CD4-positive, alpha-beta T cell treated with Interleukin-15 for 1 hour (primary cell): Measurements from ENCODE around the gene ZSCAN30.

Experiments
- DNase-seq: peaks from one replicate; pipeline ENCODE4 v3.0.0-alpha.2; 2020

The ZSCAN30 gene

GRCh38 chr18:35278969-35279368 is 11.1 kb downstream of the ZSCAN30 start:
- no peak for DNase-seq

DNA sequence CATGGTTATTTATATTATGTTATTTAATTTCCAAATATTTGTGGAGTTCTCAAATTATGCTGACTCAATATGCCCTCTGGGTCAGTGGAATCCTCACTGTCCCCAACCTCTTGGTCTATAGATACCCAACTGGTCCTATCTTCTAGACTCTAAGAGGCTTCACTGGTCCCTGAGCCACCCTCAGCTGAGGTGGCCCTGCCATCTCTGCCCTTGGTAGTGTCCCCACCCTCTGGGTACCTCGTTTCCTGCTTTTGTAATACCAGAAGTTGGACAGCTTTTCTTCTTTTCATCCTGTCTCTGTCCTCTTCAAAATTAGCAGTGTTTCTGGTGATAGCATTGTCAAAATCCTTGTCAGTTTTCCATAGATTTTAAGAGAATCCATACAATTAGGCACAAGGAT is 11.9 kb downstream of the ZSCAN30 start:
- no peak for DNase-seq

DNA sequence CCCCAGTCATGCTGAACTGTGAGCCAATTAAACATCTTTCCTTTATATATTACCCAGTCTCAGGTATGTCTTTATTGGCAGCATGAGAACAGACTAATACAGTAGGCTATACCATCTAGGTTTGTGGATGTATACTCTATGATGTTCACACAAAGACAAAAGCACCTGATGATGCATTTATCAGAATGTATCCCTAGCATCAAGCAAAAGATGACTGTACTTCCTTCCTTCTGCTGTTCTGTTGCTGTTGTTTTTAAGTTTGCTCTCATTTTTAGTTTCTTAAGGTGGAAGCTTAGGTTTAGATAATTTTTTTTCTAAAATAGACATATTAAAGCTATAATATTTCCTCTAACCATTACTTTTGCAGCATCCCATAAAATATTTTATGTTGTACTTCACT is 12.4 kb downstream of the ZSCAN30 start:
- no peak for DNase-seq

- no peak for DNase-seq
Measured at GRCh38 chr18:35276267-35276666, 13.8 kb downstream of the ZSCAN30 start.

- no peak for DNase-seq
Measured at GRCh38 chr18:35271656-35272055, 18.4 kb downstream of the ZSCAN30 start.

DNA sequence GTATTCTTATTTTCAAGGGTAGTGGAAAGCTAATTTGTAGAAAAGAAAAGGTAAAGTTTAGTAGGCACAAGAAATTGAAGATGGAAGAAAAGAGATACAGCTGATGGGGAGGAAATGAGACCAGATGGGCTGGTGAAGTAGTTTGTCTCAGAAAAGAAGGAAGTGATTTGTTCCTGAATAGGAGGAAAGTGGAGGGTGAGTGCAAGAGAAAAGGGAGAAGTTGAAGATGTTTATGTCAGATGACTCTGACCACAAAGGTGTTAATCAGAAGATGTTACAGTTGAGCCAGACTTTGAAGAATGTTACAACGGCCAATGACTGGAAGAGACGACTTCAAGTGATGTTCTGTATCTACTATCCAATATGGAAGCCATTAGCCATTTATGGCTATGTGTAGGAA is 21.2 kb downstream of the ZSCAN30 start:
- no peak for DNase-seq

GRCh38 chr18:35267809-35268208 is 22.2 kb downstream of the ZSCAN30 start:
- DNase-seq, result no peak

- DNase-seq, result peak; percentile 79
Measured at GRCh38 chr18:35267161-35267651, 22.8 kb downstream of the ZSCAN30 start.

- no peak for DNase-seq
Measured at GRCh38 chr18:35264409-35264808, 25.6 kb downstream of the ZSCAN30 start.

GRCh38 chr18:35256947-35257346 is 33.1 kb downstream of the ZSCAN30 start:
- DNase-seq, result no peak

- DNase-seq, result no peak
Measured at GRCh38 chr18:35253655-35254287, 36.3 kb downstream of the ZSCAN30 start.

DNA sequence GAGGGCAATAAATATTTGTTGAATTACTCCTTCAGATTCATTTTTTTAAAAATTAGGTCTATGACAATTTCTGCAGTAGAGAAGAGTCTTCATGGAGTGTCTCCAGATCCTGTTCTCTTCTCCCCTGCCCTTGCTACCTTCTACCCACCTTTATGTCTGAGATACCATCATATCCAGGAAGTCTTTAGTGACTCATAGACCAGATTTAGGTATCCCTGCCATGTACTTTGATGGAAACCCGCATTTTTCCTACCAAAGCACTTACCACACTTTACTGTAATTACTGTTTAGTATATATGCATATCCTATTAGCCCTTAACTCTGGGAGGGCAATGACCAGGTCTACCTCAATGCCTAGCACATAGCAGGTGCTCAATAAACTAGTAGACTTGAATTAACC is 37.6 kb downstream of the ZSCAN30 start:
- DNase-seq, result no peak

DNA sequence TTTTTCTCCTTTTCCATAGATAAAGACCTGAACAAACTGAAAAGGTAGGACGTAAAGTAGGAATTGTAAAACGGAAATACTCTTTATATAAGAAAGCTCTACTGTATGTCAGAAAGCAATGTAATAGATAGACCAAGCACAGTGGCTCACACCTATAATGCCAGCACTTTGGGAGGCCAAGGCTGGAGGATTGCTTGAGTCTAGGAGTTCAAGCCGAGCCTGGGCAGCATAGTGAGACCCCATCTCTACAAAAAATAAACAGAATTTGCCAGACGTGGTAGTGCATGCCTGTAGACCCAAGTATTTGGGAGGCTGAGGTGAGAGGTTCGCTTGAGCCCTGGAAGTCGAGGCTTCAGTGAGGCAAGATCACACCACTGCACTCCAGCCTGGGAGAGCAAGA is 41.6 kb downstream of the ZSCAN30 start:
- DNase-seq, result no peak

DNA sequence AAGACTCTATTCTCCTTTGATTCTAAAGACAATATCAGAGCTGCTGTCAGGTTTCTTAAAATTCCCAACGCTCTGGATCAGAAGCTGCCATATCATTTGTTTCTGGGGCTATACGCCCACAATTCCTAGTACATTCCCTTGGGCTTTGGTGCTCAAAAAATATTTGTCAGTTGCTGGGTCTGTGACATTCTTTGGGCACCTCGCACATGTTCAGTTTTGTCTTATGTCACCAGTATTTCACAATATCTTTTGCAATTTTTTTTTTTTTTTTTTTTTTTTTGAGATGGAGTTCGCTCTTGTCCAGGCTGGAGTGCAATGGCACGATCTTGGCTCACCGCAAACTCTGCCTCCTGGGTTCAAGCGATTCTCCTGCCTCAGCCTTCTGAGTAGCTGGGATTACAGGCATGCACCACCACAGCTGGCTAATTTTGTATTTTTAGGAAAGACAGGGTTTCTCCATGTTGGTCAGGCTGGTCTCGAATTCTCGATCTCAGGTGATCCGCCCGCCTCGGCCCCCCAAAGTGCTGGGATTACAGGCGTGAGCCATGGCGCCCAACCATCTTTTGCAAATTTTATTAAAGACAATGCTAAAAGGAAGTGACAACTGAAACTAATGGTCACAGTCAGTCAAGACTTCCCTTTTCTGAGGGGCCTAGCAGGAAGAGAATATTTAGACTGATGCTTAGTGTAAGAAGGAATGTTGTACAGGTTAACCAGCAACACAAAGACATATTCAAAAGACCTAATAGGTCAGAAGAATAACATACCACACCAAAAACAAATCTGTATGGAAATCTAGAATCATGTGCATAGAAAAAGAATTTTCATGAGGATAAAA is 42.4 kb downstream of the ZSCAN30 start:
- DNase-seq, result no peak

DNA sequence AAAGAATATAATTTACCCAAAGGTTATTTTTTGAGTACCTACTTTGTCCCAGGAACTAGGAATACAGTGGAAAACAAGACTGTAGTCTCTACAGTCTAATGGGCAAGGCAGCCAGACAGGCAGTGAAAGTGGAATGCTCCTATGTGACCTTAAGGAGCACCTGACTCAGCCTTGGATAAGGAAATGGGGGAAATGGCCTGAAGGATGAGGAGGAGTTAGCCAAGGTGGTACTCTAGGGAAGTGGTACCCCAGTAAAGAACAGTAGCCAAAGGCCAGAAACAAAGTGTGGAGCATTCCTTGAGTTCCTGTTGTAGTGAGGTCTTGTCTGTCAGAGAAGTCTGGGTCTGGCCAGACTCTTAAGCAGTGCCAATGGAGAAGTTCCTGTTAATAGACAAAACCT is 43.2 kb downstream of the ZSCAN30 start:
- DNase-seq, result no peak

GRCh38 chr18:35245719-35246317 is 44.2 kb downstream of the ZSCAN30 start:
- no peak for DNase-seq

- no peak for DNase-seq
Measured at GRCh38 chr18:35244671-35245070, 45.4 kb downstream of the ZSCAN30 start.

DNA sequence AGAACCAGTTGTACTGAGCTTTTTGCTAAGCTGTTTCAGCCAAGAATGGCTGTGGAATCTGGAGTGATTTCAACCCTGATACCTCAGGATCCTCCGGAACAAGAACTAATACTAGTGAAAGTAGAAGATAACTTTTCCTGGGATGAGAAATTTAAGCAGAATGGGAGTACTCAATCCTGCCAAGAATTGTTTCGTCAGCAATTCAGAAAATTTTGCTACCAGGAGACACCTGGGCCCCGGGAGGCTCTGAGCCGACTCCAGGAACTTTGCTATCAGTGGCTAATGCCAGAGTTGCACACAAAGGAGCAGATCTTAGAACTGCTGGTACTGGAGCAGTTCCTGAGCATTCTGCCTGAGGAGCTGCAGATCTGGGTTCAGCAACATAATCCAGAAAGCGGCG is 47.6 kb downstream of the ZSCAN30 start:
- DNase-seq, result no peak

DNA sequence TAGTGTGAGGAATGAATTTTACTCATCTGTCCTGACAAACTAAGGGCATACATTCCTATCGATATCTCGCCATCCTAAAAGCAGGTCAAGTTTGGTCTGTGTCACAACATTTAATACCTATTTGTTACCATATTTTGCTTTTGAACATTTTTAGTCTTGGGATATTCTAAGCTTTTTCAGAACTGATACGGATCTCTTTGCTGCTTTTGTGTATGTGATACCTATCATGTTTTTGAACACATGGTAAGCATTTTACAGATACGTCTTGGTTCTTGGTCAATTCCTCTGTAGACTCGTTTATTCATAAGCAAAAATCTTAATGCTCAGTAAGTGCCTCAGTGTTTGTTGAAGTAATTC is 48.6 kb downstream of the ZSCAN30 start:
- no peak for DNase-seq

DNA sequence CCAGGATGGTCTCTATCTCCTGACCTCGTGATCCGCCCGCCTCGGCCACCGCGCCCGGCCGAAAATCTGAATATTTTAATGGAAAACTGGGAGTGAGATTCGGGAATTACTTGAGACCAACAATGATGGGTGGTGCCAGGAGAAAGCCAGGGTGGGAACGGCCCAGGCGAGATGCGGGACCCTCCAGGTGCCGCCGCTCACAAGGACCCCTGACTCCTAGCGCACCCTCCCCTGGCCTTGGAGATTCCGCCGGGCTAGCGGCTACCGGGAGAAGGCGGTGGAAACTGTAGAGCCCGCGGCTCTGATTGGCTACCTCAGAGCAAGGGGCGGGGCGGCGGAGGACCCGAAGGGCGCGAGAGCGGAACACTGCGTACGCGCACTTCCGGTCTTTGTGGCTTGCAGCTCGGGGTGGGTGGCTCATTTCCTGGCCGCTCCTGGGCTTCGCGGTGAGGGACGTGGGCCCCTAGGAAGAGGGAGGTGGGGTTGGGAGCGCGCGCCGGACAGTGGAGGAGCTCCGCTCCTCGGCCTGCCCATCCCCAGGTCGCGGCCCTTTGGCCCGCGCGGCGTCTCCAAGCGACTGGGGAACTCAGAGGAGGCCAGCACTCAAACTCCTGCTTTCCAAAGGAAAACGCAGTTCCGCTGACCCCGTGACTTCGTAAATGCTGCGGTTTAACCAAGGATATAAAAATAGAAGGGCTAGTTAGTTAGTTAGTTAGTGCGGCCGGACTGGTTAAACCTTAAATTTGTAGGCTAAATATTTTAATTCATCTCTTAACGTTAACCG is 49.2 kb downstream of the ZSCAN30 start, which contains the start of gene ZNF397:
Gene ZNF397 (plus strand): TSS at position 371 of the 784 bp plus-strand sequence. CDS start 1,437 bp downstream, outside the sequence.
- DNase-seq, result peak; percentile 96

DNA sequence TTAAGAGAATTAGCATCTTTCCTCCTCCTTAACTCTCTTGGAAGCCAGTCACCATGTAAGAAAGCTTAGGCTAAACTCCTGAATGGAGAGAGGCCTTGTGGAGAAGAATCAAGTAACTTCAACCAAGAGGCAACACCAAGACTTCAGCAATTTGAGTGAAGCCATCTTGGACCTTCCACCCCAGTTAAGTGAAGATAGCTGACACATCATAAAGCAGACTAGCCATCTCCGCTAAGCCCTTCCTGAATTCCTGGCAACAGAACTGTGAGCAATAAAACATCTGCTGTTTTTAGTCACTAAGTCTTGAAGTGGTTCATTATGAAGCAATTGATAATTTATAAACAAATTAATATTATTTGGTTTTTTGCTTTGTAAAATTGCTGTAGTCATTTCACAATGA is 50.7 kb downstream of the ZSCAN30 start:
- DNase-seq, result no peak

- DNase-seq, result no peak
Measured at GRCh38 chr18:35236571-35237363, 53.3 kb downstream of the ZSCAN30 start.
